Transverse colon (tissue), 3 donors: ENCODE data around the gene GRIN2A.

ENCODE experiments used
- CTCF ChIP-seq, 5 experiments: fragments of 200-600 bp in 3 of 5; fragments of 450-650 bp in 2 of 5; sonication (generic) in 3 of 5; IDR thresholded peaks; 1 replicate in 2 of 5; 2 replicates in 3 of 5; pipeline ENCODE4 v1.5.1; 2016 to 2017; ENCODE audit warnings: antibody characterized with exemption in 5 of 5, inconsistent platforms in 3 of 5, mild to moderate bottlenecking in 2 of 5, moderate library complexity in 1 of 5
- EP300 ChIP-seq: sonication (generic); formaldehyde crosslinking; IDR thresholded peaks from one replicate; pipeline ENCODE4 v1.6.1; 2017; ENCODE audit warnings: antibody characterized with exemption, low read depth
- POLR2A ChIP-seq: fragments of 450-650 bp; IDR thresholded peaks from one replicate; pipeline ENCODE4 v1.6.1; 2016; ENCODE audit warnings: antibody characterized with exemption, mild to moderate bottlenecking, moderate library complexity

GRCh38 chr16:10226987-10227306, 44.7 kb upstream of the GRIN2A start:
- TF ChIP-seq EP300 = no peak
- no peak for TF ChIP-seq CTCF (IDR thresholded peaks at IDR 0.05)
- TF ChIP-seq POLR2A = no peak
